ENCODE data around the gene MYO10. TPM values are rescaled to one million over a fixed set of nuclear protein-coding genes. Genes with fewer than 3 reads are reported as not detected.
A peak's percentile ranks its signal among the peaks of the same experiment; 100 is the strongest.

The MYO10 gene
- total RNA-seq, 1 experiment from 2014 or later: 89.8 TPM

DNA sequence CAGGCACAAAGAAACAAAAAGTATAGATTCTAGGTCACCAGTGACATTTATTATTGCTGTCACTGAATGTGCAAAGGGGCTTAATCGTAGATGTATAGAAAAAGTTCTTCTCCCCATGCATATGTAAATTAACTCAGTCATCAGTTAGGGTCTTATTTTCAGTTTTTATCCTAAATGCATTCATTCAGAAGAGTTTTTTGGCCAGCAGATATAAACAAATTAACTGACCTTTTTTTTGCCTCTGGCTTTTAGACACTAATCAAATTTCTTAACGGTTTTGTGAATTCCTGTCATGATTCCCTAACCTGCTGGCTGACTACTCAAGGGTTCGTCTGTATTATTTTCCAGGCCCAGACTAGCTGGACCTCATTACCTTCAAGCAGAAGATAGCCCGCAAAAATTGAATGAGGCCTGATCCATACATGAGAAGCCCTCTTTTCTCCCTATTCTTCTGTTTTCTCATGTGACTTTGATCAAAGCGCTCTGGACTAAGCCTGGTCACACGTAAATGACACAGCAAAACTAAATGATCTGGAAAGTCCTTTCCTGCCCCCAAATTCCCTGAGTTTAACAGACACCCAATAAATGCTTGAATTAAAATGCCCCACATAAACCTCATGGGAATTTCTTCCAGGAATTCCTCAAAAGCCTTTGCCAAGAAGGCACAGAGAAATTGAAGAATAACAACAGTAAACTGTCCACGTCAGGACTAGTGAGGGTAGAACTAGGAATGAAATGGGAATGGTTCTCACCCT, 83.7 kb downstream of the MYO10 start:
- Mint-ChIP-seq H3K4me3 (no peak overlapping the region), H3K36me3 (no peaks in the 10 kb centered on the region), H3K9me3 (no peaks in the 10 kb centered on the region), H3K27ac (peak overlapping the region; percentile 74), H3K27me3 (ENCODE audit: low read depth) (no peaks in the 10 kb centered on the region), H3K4me1 (peaks cover 45% of the 10 kb centered on the region)
- DNase-seq (ENCODE audit: low spot score): no peak
- CTCF ChIA-PET: no interaction called here
- no peak for TF ChIP-seq ZNF281 (CRISPR knock-in tag; IDR thresholded peaks at IDR 0.05)
- TF ChIP-seq PRRX2 (CRISPR knock-in tag; IDR thresholded peaks at IDR 0.05): no peak
- TF ChIP-seq, protein P1, sequence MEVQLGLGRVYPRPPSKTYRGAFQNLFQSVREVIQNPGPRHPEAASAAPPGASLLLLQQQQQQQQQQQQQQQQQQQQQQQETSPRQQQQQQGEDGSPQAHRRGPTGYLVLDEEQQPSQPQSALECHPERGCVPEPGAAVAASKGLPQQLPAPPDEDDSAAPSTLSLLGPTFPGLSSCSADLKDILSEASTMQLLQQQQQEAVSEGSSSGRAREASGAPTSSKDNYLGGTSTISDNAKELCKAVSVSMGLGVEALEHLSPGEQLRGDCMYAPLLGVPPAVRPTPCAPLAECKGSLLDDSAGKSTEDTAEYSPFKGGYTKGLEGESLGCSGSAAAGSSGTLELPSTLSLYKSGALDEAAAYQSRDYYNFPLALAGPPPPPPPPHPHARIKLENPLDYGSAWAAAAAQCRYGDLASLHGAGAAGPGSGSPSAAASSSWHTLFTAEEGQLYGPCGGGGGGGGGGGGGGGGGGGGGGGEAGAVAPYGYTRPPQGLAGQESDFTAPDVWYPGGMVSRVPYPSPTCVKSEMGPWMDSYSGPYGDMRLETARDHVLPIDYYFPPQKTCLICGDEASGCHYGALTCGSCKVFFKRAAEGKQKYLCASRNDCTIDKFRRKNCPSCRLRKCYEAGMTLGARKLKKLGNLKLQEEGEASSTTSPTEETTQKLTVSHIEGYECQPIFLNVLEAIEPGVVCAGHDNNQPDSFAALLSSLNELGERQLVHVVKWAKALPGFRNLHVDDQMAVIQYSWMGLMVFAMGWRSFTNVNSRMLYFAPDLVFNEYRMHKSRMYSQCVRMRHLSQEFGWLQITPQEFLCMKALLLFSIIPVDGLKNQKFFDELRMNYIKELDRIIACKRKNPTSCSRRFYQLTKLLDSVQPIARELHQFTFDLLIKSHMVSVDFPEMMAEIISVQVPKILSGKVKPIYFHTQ (CRISPR knock-in tag; IDR thresholded peaks at IDR 0.05): no peak
- TF ChIP-seq NFE2L1 (CRISPR knock-in tag; IDR thresholded peaks at IDR 0.05): no peak
- no peak for TF ChIP-seq TP53 (CRISPR knock-in tag; IDR thresholded peaks at IDR 0.05)
- no peak for TF ChIP-seq USF1 (CRISPR knock-in tag; IDR thresholded peaks at IDR 0.05)
- TF ChIP-seq ZNF263 (CRISPR knock-in tag; IDR thresholded peaks at IDR 0.05; ENCODE audit: low read depth): no peak
- no peak for TF ChIP-seq ZBTB21 (CRISPR knock-in tag; IDR thresholded peaks at IDR 0.05; ENCODE audit: borderline replicate concordance)
- TF ChIP-seq SMAD3 (CRISPR knock-in tag; IDR thresholded peaks at IDR 0.05; ENCODE audit: borderline replicate concordance): no peak
- no peak for TF ChIP-seq ZNF416 (CRISPR knock-in tag; IDR thresholded peaks at IDR 0.05)
- TF ChIP-seq, protein P2, sequence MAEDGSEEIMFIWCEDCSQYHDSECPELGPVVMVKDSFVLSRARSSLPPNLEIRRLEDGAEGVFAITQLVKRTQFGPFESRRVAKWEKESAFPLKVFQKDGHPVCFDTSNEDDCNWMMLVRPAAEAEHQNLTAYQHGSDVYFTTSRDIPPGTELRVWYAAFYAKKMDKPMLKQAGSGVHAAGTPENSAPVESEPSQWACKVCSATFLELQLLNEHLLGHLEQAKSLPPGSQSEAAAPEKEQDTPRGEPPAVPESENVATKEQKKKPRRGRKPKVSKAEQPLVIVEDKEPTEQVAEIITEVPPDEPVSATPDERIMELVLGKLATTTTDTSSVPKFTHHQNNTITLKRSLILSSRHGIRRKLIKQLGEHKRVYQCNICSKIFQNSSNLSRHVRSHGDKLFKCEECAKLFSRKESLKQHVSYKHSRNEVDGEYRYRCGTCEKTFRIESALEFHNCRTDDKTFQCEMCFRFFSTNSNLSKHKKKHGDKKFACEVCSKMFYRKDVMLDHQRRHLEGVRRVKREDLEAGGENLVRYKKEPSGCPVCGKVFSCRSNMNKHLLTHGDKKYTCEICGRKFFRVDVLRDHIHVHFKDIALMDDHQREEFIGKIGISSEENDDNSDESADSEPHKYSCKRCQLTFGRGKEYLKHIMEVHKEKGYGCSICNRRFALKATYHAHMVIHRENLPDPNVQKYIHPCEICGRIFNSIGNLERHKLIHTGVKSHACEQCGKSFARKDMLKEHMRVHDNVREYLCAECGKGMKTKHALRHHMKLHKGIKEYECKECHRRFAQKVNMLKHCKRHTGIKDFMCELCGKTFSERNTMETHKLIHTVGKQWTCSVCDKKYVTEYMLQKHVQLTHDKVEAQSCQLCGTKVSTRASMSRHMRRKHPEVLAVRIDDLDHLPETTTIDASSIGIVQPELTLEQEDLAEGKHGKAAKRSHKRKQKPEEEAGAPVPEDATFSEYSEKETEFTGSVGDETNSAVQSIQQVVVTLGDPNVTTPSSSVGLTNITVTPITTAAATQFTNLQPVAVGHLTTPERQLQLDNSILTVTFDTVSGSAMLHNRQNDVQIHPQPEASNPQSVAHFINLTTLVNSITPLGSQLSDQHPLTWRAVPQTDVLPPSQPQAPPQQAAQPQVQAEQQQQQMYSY (CRISPR knock-in tag; IDR thresholded peaks at IDR 0.05): no peak
- TF ChIP-seq ZNF532 (CRISPR knock-in tag; IDR thresholded peaks at IDR 0.05; ENCODE audit: borderline replicate concordance): no peak
- no peak for TF ChIP-seq JUN (CRISPR knock-in tag; IDR thresholded peaks at IDR 0.05)
- no peak for TF ChIP-seq PREB (CRISPR knock-in tag; IDR thresholded peaks at IDR 0.05; ENCODE audit: borderline replicate concordance)
- TF ChIP-seq SOX15 (CRISPR knock-in tag; IDR thresholded peaks at IDR 0.05): no peak
- no peak for TF ChIP-seq OVOL2 (CRISPR knock-in tag; IDR thresholded peaks at IDR 0.05; ENCODE audit: borderline replicate concordance)
- POLR2A ChIA-PET: no interaction called here
- no peak for ATAC-seq
